AG09309 (cell line): ENCODE results near the gene TRERF1.

Source experiments
- DNase-seq: peaks from one replicate; pipeline ENCODE4 v3.0.0-alpha.2; 2010; ENCODE audit warnings: low read depth
- H3K4me3 ChIP-seq: 2 replicates; pipeline ENCODE4 v1.5.1; 2011; ENCODE audit warnings: mild to moderate bottlenecking, low read depth, low read length, moderate library complexity; ENCODE audit not compliant: control insufficient read depth
- TF ChIP-seq, protein P1 (sequence below): IDR thresholded peaks from 2 replicates; pipeline ENCODE4 v1.5.1; 2011; ENCODE audit warnings: mild to moderate bottlenecking, low read depth, low read length, inconsistent platforms; ENCODE audit not compliant: insufficient read depth, control insufficient read depth; ENCODE audit errors: missing control alignments

The TRERF1 gene

DNA sequence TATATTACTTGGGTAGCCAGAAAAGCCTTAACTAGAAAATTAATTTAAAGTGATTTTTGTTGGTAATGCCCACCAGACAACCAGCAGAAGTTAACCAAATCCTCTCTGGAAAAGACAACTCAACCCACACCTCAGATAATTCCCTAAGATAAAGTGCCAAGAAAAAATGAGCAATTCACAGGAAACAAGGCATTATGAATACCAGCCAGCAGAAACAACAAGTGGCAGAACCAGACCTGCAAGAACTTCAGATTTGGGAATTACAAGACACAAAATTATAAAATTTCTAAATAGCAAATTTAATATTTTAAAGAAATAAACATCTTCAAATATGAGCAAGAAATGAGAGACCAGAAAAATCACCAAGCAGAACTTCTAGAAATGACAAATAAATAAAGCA is 154.1 kb downstream of the TRERF1 start:
- no peak for DNase-seq
- TF ChIP-seq, protein P1, sequence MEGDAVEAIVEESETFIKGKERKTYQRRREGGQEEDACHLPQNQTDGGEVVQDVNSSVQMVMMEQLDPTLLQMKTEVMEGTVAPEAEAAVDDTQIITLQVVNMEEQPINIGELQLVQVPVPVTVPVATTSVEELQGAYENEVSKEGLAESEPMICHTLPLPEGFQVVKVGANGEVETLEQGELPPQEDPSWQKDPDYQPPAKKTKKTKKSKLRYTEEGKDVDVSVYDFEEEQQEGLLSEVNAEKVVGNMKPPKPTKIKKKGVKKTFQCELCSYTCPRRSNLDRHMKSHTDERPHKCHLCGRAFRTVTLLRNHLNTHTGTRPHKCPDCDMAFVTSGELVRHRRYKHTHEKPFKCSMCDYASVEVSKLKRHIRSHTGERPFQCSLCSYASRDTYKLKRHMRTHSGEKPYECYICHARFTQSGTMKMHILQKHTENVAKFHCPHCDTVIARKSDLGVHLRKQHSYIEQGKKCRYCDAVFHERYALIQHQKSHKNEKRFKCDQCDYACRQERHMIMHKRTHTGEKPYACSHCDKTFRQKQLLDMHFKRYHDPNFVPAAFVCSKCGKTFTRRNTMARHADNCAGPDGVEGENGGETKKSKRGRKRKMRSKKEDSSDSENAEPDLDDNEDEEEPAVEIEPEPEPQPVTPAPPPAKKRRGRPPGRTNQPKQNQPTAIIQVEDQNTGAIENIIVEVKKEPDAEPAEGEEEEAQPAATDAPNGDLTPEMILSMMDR = no peak

DNA sequence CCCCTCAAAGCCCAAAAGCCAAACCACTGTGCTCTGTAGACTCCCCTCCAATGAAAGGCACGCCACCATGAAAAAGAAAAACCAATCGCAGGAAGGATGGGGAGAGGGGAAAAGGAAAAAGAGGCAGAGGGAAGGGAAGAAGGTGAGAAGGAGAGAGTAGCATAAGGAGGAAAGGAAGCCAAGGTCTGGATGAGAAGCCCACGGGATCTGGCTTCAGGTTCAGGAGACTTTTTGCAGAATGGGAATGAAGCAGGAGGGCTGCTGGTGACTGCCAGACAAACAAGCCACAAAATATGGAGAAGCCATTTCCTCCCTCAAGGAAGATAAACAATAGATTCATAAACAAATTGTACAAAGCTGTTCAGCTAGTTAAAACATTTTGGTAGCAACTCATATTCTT is 155.1 kb downstream of the TRERF1 start:
- TF ChIP-seq, protein P1 = no peak
- no peak overlapping the region for H3K4me3 ChIP-seq
- no peak for DNase-seq

More for the DNA sequence above, 154.1 kb downstream of the TRERF1 start:
- H3K4me3 ChIP-seq = no peak overlapping the region

DNA sequence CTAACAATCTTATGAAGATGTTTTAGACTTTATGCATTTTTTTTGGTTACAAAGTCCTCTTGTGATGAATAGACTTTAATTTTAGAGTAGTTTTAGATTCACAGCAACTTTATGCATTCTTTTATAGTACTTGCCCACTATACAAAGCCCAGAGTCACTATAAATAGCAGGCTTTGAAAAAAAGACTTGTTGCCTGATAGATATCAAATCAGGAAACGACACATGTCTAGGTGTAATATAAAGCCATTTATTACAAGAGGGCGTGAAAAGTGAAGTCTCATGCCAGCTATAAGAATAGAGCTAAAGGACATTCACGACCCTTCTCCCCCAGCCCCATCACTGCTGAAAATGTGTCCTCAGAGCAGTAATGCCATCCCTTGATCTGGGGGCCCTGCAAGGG is 156.0 kb downstream of the TRERF1 start:
- TF ChIP-seq, protein P1 = no peak
- H3K4me3 ChIP-seq = no peak overlapping the region
- no peak for DNase-seq

DNA sequence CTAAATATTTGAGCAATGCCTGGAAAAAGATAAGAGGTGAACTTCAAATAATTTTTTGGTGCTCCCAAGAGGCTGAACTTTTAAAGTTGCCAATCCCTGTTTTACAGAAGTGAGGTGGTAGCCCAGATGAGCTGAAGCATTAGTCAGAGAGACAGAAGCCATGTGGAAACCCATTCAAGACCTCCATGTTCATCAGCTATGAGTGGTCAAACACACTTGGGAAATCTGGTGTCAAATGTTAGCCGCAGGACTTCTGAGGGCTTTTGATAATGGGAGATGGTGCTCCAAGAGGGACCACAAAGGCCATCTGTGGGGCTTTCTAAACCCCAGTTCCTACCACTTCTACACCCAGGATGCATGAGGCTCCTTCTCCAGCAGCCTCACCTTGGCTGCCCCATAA is 156.5 kb downstream of the TRERF1 start:
- no peak for DNase-seq
- no peak overlapping the region for H3K4me3 ChIP-seq
- TF ChIP-seq, protein P1 = no peak

DNA sequence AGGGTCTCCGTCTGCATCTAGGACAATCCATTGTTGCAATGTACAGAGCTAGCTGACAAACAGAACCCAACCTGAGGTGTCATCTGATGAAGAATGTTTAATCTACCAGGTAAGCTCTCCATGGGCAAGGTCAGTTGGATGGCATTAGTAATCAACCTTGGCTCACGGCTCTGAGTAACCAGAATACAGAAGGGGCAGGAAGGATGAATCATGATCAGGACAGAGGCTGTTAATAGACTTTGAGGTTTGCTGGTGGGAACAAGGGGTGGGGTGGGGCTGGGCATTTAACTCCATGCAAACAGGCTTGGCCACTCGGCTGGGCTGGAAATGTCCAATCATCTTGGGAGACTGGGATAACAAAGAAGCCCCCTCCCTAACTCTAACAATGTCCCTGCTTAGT is 157.0 kb downstream of the TRERF1 start:
- TF ChIP-seq, protein P1 = no peak
- no peak for DNase-seq
- no peak overlapping the region for H3K4me3 ChIP-seq

DNA sequence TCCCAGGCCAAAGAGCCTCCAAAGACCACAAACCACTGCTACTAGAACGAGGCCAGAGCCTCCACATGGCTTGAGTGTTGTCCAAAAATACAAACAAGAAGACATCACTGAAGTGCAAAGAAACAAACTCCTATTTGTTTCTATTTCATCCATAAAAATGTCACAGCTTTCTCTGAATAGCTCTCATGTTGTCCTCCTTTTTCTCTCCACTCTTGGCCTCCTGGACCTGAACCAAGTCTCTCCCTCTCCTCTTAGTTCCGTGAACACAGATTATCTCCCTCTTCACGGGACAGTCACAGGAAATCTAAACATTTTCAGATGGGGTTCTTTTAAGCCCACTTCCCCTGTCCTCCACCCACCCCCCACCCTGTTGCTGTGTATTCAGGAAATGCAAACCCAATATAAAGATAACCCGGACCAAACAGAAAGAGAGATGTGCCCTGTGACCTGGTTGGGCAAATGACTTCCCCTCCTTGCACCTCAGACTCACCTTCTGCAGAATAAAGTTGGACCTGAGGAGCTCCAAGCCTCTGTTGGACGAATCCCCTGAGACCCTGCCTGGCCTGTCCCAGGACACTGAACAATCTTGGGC is 158.2 kb downstream of the TRERF1 start:
- TF ChIP-seq, protein P1 = no peak
- H3K4me3 ChIP-seq = no peak overlapping the region
- no peak for DNase-seq
